ENCODE data around the gene CAPN14. TPM values are rescaled to one million over a fixed set of nuclear protein-coding genes. Genes with fewer than 3 reads are reported as not detected.

Gene CAPN14
- polyA plus RNA-seq, 1 of the 3 experiments (the other 2 are of a cell fraction): 0.08 TPM

DNA sequence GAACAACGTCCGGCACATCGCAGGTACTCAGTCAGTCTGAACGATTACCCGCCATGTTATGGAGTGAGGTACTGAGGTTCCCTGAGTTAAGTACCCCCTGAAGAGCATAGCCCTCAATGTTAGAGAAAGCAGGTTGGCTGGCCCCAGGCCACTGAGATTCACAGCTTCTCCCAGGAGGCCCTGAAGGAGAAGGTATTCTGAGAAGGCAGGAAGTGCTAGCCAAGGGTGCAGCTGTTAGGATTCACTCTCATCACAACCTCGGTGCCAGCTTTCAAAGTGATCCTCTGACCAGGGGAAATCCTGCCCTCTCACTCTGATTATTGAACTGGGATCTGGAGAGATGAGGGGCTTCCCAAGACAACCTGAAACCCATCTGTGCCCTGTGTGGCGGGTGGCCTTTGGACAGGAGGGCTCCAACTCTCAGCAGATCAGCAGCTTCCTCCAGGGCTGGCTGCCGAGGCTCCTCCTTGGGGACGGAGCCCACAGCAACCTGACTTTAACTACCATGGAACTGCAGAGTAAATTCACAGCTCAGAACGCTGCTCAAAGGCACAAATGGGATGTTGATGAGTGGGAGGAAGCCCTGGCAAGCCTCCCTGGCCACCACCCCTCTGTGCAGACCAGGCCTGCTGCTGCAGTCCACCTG, 24.4 kb upstream of the CAPN14 start:
- ChIA-PET CTCF (interaction anchor here (1.1 to 12.4 kb wide), 2 partner anchors 8 to 91 kb away, joined by 3 to 185 read pairs; partner anchors contain the start of gene EHD3), POLR2A (no interaction called here)
- H3K4me3 ChIP-seq (ENCODE audit: low read depth in 2 of 2, low read length in 1 of 2): no peak overlapping the region
- WGBS (ENCODE audit: low lambda C conversion rate): 88% methylated on average over 9 of the region's 10 CpGs
- H3K79me2 ChIP-seq (ENCODE audit: insufficient read depth): peaks cover 34% of the 10 kb centered on the region
- H3K9me3 ChIP-seq: no peaks in the 10 kb centered on the region
- H3K9me2 ChIP-seq: no peaks in the 10 kb centered on the region
- H2AFZ ChIP-seq (ENCODE audit: low read depth): no peak overlapping the region
- no peak overlapping the region for H3K4me2 ChIP-seq
- H3F3A ChIP-seq (replicated peaks; ENCODE audit: insufficient read depth): no peaks in the 10 kb centered on the region
- no peak overlapping the region for H3K9ac ChIP-seq
- peaks cover 16 to 21% of the 10 kb centered on the region in 2 experiments for H3K36me3 ChIP-seq (replicated peaks in 1 of 2; ENCODE audit: control insufficient read depth in 1 of 2, insufficient read depth in 2 of 2, low read length in 1 of 2)
- peaks cover 57% of the 10 kb centered on the region for H4K20me1 ChIP-seq (ENCODE audit: insufficient read depth)
- DNase-seq: no peak
- TF ChIP-seq YY1 (IDR thresholded peaks at IDR 0.05; ENCODE audit: low read depth) (no peak), PBX3 (IDR thresholded peaks at IDR 0.05) (no peak), GABPA (IDR thresholded peaks at IDR 0.05; ENCODE audit: low read depth) (no peak), MEF2A (IDR thresholded peaks at IDR 0.05; ENCODE audit: borderline replicate concordance, low read depth) (no peak), FOSL2 (IDR thresholded peaks at IDR 0.05; ENCODE audit: borderline replicate concordance, low read depth) (no peak), JUND (IDR thresholded peaks at IDR 0.05) (no peak), TAF1 (IDR thresholded peaks at IDR 0.05; ENCODE audit: borderline replicate concordance, low read depth, low read length) (no peak), NFIC (IDR thresholded peaks at IDR 0.05; ENCODE audit: borderline replicate concordance) (no peak), RAD21 (IDR thresholded peaks at IDR 0.05; ENCODE audit: low read length) (no peak), RXRA (IDR thresholded peaks at IDR 0.05; ENCODE audit: borderline replicate concordance, low read depth) (no peak), MXI1 (IDR thresholded peaks at IDR 0.05; ENCODE audit: low read depth, low read length) (no peak)
- TF ChIP-seq, protein P1, sequence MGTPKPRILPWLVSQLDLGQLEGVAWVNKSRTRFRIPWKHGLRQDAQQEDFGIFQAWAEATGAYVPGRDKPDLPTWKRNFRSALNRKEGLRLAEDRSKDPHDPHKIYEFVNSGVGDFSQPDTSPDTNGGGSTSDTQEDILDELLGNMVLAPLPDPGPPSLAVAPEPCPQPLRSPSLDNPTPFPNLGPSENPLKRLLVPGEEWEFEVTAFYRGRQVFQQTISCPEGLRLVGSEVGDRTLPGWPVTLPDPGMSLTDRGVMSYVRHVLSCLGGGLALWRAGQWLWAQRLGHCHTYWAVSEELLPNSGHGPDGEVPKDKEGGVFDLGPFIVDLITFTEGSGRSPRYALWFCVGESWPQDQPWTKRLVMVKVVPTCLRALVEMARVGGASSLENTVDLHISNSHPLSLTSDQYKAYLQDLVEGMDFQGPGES (IDR thresholded peaks at IDR 0.05; ENCODE audit: low read depth, low read length): no peak
- TF ChIP-seq, protein P2, sequence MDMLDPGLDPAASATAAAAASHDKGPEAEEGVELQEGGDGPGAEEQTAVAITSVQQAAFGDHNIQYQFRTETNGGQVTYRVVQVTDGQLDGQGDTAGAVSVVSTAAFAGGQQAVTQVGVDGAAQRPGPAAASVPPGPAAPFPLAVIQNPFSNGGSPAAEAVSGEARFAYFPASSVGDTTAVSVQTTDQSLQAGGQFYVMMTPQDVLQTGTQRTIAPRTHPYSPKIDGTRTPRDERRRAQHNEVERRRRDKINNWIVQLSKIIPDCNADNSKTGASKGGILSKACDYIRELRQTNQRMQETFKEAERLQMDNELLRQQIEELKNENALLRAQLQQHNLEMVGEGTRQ (IDR thresholded peaks at IDR 0.05; ENCODE audit: borderline replicate concordance, low read depth, low read length): no peak
- H3K27me3 ChIP-seq (ENCODE audit: insufficient read depth): no peaks in the 10 kb centered on the region
- H3K27ac ChIP-seq (ENCODE audit: low read depth in 2 of 2, low read length in 1 of 2): no peak overlapping the region
- peaks cover 13 to 38% of the 10 kb centered on the region in 2 experiments; a peak in 3 of 4 replicates for H3K4me1 ChIP-seq (ENCODE audit: control insufficient read depth in 1 of 2, insufficient read depth in 2 of 2, low read depth in 1 of 2, low read length in 1 of 2)
